NCI-H1436 treated with DMSO at 0.1 percent for 48 hours (cell line): ENCODE data around the gene AQP1.

Experiments used
- DNase-seq: peaks from one replicate; lab custom pipeline; 2025; lab: John Stamatoyannopoulos, UW

The AQP1 gene

DNA sequence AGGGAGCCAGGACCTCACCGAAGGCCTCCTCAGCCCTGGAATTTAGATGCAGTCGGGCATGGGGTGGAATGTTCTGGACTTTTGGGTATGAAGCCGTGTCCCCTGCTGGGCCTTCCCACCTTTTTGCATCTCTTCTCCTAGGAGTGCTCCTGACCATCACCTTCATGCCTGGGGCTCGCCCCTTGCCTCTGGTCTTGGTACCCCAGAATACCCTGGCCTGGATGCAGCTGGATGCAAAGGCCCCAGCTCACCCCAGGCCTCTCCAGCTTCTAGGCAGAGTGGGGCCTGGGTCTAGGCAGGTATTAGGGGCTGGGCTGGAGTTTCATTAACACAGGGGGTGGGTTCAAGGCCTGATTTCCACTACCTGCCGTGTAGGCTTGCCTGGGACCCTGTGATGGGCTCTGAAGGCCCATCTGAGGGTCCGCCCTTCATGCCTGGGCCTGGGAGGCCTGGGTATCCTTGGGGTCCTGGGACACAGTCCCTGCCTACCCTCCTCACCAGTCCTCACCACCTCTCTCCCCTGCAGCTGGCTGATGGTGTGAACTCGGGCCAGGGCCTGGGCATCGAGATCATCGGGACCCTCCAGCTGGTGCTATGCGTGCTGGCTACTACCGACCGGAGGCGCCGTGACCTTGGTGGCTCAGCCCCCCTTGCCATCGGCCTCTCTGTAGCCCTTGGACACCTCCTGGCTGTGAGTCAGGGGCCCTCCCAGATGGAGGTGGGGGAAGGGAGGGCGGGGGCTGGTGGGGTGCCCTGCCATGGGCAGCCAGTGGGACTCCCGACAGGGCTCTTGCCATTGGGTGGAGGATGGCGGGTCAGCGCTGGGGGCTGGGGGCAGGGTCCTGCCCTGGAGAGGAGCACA, 10.1 kb downstream of the AQP1 start:
- DNase-seq: no peak

DNA sequence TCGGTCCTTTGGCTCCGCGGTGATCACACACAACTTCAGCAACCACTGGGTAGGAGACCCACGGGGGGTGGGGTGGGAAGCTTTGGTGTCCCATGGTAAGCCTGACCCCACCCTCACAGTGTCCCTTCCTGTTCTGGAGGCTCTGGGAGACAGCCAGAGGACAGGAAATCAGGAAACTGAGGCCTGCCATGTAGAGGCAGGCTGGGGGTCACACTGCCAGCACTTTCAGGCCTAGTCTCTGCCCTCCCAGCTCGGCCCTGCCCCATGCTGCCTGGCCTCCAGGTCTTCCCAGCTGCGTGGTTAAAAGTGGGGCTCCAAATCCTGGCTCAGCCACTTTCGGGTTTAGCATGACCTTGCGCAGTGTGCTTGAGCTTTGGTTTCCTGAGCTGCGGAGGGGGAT, 10.9 kb downstream of the AQP1 start:
- no peak for DNase-seq

DNA sequence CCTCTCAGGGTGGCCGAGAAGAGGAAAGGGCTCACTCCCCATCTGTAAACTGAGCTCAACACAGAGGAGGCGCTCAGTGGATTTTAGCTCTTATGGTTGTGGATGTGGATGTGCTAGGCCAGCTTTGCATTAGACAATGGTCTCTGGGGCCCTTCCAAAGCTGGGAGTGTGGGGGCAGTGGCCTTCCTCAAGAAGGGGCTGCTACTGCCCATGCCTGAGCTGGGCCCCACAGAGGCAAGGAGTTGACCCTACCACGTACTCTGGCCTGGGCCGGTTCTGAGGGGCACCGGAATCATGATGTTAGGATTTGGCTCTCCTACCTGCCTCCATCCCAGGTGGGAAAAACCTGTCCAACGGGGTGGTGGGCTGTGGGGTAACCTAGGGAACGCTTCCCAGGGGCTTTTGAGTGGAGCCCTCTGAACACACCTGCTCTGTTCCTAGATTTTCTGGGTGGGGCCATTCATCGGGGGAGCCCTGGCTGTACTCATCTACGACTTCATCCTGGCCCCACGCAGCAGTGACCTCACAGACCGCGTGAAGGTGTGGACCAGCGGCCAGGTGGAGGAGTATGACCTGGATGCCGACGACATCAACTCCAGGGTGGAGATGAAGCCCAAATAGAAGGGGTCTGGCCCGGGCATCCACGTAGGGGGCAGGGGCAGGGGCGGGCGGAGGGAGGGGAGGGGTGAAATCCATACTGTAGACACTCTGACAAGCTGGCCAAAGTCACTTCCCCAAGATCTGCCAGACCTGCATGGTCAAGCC, 11.5 kb downstream of the AQP1 start:
- DNase-seq: no peak

DNA sequence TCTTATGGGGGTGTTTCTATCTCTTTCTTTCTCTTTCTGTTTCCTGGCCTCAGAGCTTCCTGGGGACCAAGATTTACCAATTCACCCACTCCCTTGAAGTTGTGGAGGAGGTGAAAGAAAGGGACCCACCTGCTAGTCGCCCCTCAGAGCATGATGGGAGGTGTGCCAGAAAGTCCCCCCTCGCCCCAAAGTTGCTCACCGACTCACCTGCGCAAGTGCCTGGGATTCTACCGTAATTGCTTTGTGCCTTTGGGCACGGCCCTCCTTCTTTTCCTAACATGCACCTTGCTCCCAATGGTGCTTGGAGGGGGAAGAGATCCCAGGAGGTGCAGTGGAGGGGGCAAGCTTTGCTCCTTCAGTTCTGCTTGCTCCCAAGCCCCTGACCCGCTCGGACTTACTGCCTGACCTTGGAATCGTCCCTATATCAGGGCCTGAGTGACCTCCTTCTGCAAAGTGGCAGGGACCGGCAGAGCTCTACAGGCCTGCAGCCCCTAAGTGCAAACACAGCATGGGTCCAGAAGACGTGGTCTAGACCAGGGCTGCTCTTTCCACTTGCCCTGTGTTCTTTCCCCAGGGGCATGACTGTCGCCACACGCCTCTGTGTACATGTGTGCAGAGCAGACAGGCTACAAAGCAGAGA, 12.2 kb downstream of the AQP1 start:
- DNase-seq: no peak

DNA sequence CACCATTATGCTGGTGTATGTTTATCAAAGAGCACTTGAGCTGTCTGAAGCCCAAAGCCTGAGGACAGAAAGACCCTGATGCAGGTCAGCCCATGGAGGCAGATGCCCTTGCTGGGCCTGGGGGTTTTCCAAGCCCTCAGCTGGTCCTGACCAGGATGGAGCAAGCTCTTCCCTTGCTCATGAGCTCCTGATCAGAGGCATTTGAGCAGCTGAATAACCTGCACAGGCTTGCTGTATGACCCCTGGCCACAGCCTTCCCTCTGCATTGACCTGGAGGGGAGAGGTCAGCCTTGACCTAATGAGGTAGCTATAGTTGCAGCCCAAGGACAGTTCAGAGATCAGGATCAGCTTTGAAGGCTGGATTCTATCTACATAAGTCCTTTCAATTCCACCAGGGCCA, 13.0 kb downstream of the AQP1 start:
- no peak for DNase-seq

DNA sequence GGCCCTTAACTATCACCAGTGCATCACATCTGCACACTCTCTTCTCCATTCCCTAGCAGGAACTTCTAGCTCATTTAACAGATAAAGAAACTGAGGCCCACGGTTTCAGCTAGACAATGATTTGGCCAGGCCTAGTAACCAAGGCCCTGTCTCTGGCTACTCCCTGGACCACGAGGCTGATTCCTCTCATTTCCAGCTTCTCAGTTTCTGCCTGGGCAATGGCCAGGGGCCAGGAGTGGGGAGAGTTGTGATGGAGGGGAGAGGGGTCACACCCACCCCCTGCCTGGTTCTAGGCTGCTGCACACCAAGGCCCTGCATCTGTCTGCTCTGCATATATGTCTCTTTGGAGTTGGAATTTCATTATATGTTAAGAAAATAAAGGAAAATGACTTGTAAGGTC, 13.5 kb downstream of the AQP1 start:
- DNase-seq: no peak

DNA sequence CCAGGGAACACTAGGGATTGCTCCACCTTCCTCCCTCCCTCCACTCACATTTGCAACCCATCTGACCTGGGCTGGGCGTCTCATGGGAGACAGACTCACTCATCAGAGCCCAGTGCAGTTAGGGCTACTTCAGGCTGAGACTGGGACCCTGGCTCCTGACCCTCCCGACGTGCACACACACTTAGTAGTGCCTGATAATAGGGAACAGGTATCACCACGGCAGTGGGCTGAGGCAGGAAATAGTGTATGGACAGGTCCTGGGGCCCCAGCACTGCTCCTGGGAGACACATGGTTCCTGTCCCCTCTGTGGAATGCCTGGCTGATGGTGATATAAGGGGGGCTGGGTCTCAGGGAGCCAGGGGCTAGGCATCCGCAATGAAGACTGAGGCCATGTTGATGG, 14.3 kb downstream of the AQP1 start:
- no peak for DNase-seq

DNA sequence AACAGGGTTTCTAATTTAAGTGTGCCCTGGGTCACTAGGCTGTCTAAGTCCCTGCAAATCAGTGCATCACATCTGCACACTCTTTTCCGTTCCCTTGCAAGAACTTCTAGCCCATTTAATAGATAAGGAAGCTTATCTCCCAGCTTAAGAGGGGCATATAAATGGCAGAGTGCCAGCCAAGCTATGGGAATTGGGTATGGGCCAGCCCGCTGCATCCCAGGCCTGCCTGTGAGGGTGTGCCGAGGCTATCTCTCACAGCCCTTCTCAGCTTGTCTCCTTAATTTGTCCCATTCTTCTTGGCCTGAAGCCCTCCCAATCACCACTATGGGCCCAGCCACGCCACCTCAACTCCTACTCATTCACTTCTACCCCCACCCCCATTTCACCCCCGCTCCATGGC, 14.7 kb downstream of the AQP1 start:
- no peak for DNase-seq

DNA sequence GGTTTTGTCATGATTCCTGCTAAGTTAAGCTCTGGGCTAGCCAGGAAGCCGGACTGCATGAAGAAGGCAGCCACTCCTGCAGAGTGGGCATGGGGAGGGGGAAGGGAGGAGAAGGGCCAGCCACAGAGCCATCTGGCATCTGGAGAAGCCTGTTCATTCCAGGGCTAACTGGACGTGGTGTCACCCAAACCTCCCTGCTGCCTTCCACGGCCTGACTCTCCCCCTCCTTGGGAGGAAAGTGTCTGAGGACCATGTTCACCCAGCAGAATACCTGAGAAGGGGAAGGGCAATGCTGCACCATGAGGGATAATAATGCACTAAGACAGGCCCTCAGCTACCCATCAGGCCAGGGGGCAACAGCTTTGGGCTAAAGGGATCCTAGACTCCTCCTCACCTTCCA, 15.4 kb downstream of the AQP1 start:
- DNase-seq: no peak

DNA sequence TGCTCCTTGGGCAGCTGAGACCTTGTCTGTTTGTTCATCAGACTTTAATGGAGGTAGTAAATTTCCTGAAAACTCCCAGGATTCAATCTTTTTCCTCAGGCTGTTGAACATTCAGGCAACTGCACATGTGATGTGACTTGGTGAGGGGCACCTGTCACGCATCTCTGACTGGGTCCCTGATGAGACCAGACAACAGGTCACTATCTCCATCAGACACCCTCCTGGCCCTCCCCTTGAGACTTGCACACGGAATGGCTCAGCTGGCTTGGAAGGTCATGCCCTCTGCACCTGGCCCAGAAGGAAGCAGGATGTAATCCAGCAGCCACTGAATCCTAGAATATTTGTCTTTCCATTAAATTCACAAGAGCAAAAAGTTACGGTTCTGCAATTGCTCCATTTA, 15.9 kb downstream of the AQP1 start:
- no peak for DNase-seq

DNA sequence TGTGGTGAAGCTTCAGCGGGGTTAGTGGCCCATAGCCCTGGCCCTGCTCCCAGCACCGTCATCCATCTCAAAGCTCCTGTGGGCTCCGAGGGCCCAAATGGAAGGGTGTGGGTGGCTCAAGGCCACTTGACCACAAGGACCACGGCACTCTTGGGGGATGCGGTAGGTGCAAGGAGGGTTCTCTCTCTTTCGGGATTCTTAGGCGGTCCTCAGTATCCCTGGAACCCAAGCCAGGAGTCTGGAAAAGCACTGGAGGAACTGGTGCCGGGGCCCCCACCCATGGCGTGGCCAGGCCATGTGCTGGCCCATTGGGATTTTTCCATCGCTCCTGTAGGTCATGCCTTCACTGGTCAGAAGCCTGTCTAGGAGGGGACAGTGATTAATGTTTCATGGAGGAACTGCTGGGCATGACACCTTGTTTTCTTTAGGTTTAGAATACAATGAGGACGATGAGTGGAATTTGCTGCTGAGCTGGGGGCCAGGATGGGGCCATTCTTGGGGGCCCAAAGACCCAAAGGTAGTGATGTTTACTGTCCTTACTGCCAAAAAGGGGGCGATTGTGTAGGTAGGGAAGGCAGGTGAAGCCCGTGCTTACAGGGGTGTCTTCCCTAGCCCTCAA, 16.7 kb downstream of the AQP1 start:
- DNase-seq: no peak

DNA sequence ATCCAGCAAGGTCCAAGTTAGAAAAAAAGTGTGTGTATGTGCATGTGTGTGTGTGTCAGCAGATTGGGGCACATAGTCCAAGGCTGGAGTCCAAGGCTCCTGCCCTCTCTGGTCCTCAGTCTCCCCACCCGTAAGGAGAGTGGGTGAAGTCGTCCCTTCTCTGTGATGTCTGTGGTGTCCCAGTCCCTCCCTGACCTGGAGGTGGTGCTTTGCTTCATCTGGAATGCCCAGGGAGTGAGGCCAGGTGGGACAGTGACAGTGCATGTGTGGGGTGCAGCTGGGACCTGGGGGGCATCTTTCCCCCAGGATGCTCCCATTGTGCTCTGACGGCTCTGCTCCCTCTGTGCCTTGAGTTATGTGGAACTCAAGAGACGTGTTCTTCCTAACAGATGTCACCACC, 18.0 kb downstream of the AQP1 start:
- no peak for DNase-seq

DNA sequence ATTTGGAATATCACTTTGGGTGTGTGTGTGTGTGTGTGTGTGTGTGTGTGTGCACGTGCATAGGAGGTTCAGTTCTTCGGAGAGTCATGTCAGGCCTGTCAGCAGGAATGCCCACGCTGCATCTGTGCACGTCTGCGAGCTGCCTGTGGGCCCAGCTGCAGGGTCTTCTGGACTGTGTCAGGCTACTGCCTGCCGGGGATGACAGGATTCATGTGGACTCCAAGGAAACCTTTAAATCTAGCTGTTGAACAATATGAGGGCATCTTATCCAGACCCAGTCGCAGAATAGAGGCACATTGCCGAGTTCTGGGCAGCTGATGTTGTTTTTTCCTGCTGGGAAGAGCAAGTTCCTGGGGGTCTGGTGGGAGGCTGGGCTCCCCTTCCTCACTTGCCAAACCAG, 19.0 kb downstream of the AQP1 start:
- DNase-seq: no peak

DNA sequence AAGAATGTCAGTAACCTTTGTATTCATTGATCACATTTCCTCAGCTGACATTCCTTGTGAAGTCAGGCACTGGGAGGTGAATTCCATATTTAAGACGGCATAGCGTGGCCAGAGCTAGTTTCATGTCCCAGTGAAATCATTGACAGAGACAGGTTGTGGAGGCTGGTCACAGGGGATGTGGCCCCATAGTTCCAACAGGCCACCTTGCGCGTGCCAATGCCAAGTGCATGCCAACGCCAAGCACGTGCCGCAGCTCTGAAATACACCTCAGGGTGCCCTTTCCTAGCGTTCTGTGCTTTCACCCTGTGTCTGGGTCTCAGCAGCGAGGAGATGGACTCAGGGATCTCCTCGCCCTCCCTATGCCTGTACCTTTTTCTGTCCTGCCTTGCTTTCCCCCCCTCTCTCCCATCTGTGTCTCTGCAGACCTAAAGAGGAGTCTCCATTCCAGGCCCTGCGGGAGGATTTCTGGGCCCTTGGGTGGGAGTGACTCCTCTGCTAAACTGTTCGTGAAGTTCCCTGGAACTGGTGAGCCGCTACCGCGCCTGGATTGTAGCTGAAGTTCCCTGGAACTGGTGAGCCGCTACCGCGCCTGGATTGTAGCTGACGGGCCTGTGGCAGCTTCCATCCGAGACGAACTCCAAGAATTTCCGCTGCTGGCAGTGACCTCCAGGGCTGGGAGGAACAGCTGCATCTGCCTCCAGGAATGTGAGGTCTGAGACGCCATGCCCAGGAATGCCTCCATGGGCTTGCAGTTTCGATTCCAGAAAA, 19.7 kb downstream of the AQP1 start:
- DNase-seq: no peak

DNA sequence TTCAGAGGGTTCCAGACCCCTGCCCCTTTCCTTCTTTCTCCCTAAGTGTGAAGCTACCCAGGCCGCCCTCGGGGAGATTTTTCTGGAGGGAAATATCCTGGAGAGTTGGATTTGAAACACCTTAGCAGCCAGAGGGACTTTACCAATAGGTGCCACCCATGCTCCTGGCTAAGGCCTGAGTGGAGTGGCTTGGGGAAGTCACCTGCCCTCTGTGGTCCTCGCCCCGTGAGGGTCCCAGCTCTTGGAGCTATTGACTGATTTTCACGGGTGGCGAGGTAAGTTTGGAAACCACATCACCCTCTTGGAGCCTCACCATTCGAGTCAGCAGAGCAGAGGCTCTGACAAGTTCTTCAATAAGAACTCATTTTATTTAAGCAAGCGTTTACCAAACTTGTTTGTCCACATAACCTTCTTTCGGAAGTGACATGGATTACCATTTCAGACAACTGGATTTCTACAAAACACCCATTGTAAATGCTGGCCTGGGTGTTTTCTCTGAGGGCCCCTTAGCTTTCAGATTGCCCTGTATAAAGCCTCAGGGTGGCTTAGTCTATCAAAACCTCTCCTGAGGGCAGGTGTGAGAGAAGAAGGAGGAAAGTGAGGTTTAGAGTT, 20.4 kb downstream of the AQP1 start:
- no peak for DNase-seq

DNA sequence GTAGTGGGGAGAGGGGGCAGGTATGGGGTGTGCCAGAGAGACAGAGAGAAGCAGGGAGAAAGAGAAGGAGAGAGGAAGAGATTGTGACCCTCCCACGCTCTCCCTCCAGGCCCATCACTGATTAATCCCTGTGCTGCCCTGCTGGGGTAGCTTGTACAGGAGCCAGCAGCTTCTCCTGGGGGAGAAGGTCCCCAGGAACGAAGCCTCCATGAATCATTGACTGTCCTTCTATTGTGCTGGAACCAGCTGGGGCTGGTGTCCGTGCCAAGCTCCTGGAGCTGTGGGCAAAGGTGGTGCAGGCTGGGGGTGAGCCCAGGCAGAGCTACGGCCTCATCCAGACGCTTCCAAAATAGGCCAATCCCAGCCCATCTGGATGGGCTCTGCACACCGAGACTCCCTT, 20.9 kb downstream of the AQP1 start:
- DNase-seq: no peak

DNA sequence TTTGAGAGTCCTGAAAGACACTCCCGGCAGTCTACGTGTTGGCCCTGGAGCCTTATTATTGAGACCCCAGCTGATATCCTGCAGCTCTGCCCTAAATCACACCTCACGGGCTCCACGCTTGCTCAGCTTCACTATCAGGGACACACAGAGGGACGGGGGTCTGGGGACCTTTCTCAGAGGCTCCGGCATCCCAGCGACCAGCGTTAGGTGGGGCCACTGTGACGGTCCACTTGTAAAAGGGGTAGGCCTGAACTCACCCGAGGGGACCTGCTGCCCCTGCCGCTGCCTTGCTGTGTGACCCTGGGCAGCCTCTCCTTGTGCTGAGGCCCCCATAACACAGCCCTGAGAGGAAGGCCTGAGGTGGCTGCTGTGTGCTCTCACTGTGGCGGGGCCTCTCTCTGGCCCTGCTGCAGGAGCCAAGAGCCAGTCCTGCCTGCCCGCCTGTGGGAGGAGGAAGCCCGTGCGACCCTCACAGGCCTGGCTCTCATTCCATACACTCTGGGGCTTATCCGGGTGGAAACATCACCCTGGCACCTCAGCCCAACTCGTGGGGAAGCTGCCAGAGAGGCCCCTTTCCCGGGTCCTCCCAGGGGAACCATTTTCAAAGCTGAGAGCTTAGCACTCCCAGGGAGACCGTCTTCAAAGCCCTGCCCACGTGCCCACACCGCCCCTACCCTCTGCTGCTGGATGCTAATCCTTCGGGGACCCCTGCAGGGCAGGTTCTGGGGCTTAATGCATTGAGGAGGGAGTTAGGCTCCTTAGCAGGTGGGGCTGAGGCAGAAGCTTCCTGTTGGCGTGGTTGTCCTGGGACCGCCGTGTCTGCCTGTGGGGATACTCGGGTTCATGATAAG, 21.7 kb downstream of the AQP1 start:
- no peak for DNase-seq

DNA sequence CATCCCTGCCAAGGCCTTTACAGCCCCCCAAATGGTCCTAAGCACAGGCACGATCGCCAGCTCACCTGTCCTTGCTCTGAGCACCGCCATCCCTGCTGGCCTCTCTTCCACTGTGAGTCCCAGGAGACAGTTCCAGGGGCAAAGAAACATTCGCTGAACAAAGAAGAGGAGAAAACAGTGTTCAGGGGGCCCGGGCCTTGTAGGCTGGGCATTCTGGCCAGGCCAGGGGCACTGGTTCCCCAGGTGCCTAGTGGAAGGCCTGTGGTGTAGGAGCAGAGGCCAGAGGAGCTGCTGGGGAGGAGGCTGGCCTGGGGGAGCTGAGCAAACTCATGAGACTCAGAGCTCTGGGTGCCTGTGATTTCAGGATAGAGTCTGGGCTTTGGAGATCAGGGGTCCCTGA, 22.6 kb downstream of the AQP1 start:
- no peak for DNase-seq

DNA sequence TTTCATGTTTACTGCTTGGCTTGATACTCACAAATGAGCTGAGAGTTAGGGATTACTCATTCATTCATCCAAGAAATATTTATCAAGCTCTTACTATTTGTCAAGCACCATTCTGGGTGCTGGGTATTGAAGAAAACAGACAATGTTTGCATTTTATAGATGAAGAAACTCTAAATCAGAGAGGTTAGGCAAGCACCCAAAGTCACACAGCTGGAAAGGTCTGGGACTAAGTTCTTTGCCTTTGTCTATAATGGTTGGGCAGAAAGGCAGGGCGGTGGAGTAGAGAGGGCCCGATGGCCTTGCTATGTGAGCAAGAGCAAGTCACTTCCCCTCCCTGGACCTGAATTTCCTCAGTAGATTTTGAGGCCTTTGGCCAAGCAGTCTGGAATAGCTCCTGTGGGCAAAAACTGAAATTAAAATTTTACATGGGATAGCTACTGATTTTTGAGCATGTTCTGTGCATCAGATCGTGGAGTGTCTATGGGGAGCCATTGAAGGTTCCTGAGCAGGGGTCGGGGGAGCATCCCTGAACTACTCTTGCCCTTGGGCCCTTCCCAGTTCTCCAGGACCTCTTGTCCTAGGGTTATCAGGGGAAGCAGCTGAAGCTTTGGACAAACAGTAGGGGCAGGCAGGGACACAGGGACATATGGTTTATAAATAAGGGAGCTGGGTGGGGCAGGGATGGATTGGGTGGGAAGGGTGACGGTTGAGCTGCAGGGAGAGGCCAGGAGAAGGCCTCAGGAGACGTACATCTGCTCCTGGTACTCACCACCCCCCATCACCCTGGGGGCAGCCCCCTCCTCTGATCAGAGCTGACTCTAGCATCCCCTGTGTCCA, 23.3 kb downstream of the AQP1 start:
- DNase-seq: no peak

DNA sequence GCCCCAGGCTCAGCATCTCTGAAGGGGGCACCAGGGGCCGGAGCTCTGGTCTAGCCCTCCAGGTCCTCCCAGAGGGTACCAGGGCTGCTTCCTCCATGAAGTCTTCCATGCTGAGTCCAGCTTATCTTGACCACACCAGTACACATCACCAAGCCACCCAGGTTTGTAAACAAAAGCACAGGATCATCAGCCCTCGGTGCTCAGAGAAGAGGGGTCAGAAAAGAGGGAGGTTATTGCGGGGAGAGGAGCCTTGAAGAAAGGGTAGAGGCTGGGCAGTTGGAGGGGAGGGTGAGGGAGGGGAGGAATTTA, 23.9 kb downstream of the AQP1 start:
- DNase-seq: no peak
